Stimulated activated CD8-positive, alpha-beta memory T cell treated with anti-CD3 and anti-CD28 coated beads, Interleukin-12 subunit alpha, Interleukin-12 subunit beta, amount 100 ng/mL, for 4 hours (primary cell): ENCODE data around the gene AQP9.
"Not testable (repeated sequence)": the region's sequence is repeated elsewhere in the genome, so short reads cannot be mapped to it uniquely, and the experiment has no call there.

Experiments used
- DNase-seq: peaks from one replicate; pipeline ENCODE4 v3.0.0-alpha.2; 2020; ENCODE audit warnings: low read depth

AQP9 gene

GRCh38 chr15:58179741-58180381 is 41.7 kb downstream of the AQP9 start:
- no peak for DNase-seq

GRCh38 chr15:58182460-58183163 is 44.4 kb downstream of the AQP9 start:
- no peak for DNase-seq

- no peak for DNase-seq
Observed at GRCh38 chr15:58185439-58185838, 47.3 kb downstream of the AQP9 start.

GRCh38 chr15:58189148-58189811 is 51.1 kb downstream of the AQP9 start:
- DNase-seq: no peak

- DNase-seq: no peak
Observed at GRCh38 chr15:58190419-58190818, 52.2 kb downstream of the AQP9 start.

GRCh38 chr15:58193636-58194035 is 55.5 kb downstream of the AQP9 start:
- not testable (repeated sequence) for DNase-seq

GRCh38 chr15:58200739-58201138 is 62.6 kb downstream of the AQP9 start:
- no peak for DNase-seq

- DNase-seq: no peak
Observed at GRCh38 chr15:58201516-58201915, 63.3 kb downstream of the AQP9 start.

- no peak for DNase-seq
Observed at GRCh38 chr15:58203537-58203936, 65.4 kb downstream of the AQP9 start.

- no peak for DNase-seq
Observed at GRCh38 chr15:58206151-58206550, 68.0 kb downstream of the AQP9 start.

- DNase-seq: not testable (repeated sequence)
Observed at GRCh38 chr15:58208217-58208616, 70.0 kb downstream of the AQP9 start.

- not testable (repeated sequence) for DNase-seq
Observed at GRCh38 chr15:58209007-58209481, 70.9 kb downstream of the AQP9 start.

- not testable (repeated sequence) for DNase-seq
Observed at GRCh38 chr15:58210031-58210430, 71.8 kb downstream of the AQP9 start.

- DNase-seq: no peak
Observed at GRCh38 chr15:58212909-58213526, 74.8 kb downstream of the AQP9 start.

GRCh38 chr15:58213587-58214338 is 75.6 kb downstream of the AQP9 start:
- DNase-seq: no peak

- no peak for DNase-seq
Observed at GRCh38 chr15:58214591-58215340, 76.6 kb downstream of the AQP9 start.

GRCh38 chr15:58217460-58217859 is 79.3 kb downstream of the AQP9 start:
- DNase-seq: no peak

- no peak for DNase-seq
Observed at GRCh38 chr15:58221591-58222241, 83.5 kb downstream of the AQP9 start.

- no peak for DNase-seq
Observed at GRCh38 chr15:58222679-58223078, 84.5 kb downstream of the AQP9 start.

- DNase-seq: no peak
Observed at GRCh38 chr15:58223432-58223831, 85.3 kb downstream of the AQP9 start.

GRCh38 chr15:58224068-58224467 is 85.9 kb downstream of the AQP9 start:
- no peak for DNase-seq
